MM.1S (cell line): ENCODE data around the gene DGCR8.

ENCODE experiments used
- DNase-seq: peaks from one replicate; pipeline ENCODE4 v3.0.0-alpha.2; 2015
- H2AFZ ChIP-seq: fragments of 300-600 bp; sonication (generic); 2 replicates; pipeline ENCODE4 v1.6.0; 2016; ENCODE audit warnings: antibody characterized with exemption, low read length
- H3F3A ChIP-seq: fragments of 300-600 bp; sonication (generic); 2 replicates; pipeline ENCODE4 v1.6.1; 2016; ENCODE audit warnings: mild to moderate bottlenecking, antibody characterized with exemption, low read length, moderate library complexity, mixed read lengths; ENCODE audit not compliant: insufficient read depth
- H3K27ac ChIP-seq: fragments of 300-600 bp; sonication (generic); 2 replicates; pipeline ENCODE4 v1.5.1; 2016; ENCODE audit warnings: mild to moderate bottlenecking, low read length
- H3K27me3 ChIP-seq: fragments of 300-600 bp; sonication (generic); replicated peaks from 2 replicates; pipeline ENCODE4 v1.6.0; 2016; ENCODE audit warnings: low read length; ENCODE audit not compliant: insufficient read depth
- H3K36me3 ChIP-seq: fragments of 300-600 bp; sonication (generic); replicated peaks from 2 replicates; pipeline ENCODE4 v1.6.1; 2016; ENCODE audit warnings: mild to moderate bottlenecking, low read length, mixed read lengths; ENCODE audit not compliant: insufficient read depth
- H3K4me1 ChIP-seq: fragments of 300-600 bp; sonication (generic); 2 replicates; pipeline ENCODE4 v1.6.1; 2016; ENCODE audit warnings: low read length, mixed read lengths
- H3K4me2 ChIP-seq: fragments of 300-600 bp; sonication (generic); 2 replicates; pipeline ENCODE4 v1.6.0; 2016; ENCODE audit warnings: low read depth, low read length
- H3K4me3 ChIP-seq: fragments of 300-600 bp; sonication (generic); 2 replicates; pipeline ENCODE4 v1.5.1; 2016; ENCODE audit warnings: low read length, mixed read lengths
- H3K79me2 ChIP-seq: fragments of 300-600 bp; sonication (generic); 2 replicates; pipeline ENCODE4 v1.6.1; 2016; ENCODE audit warnings: mixed run types, low read length, mixed read lengths
- H3K9ac ChIP-seq: fragments of 300-600 bp; sonication (generic); 2 replicates; pipeline ENCODE4 v1.6.1; 2016; ENCODE audit warnings: low read length, mixed read lengths
- H3K9me2 ChIP-seq: fragments of 300-600 bp; sonication (generic); replicated peaks from 2 replicates; pipeline ENCODE4 v1.6.1; 2016; ENCODE audit warnings: mild to moderate bottlenecking, low read length, mixed read lengths; ENCODE audit not compliant: insufficient read depth
- H3K9me3 ChIP-seq: fragments of 300-600 bp; sonication (generic); replicated peaks from 2 replicates; pipeline ENCODE4 v1.6.1; 2016; ENCODE audit warnings: mild to moderate bottlenecking, low read length, mixed read lengths; ENCODE audit not compliant: insufficient read depth
- H4K20me1 ChIP-seq: fragments of 300-600 bp; sonication (generic); 2 replicates; pipeline ENCODE4 v1.6.1; 2016; ENCODE audit warnings: mild to moderate bottlenecking, low read length, moderate library complexity, mixed read lengths; ENCODE audit not compliant: insufficient read depth
- EZH2 ChIP-seq: fragments of 300-600 bp; sonication (generic); optimal IDR thresholded peaks from 2 replicates; pipeline ENCODE3; 2017; ENCODE audit warnings: low read depth, mild to moderate bottlenecking, antibody characterized with exemption, low read length, mixed read lengths
- EZH2phosphoT487 ChIP-seq: fragments of 300-600 bp; sonication (generic); IDR thresholded peaks from 2 replicates; pipeline ENCODE4 v1.6.1; 2018; ENCODE audit warnings: antibody characterized with exemption, low read length
- TF ChIP-seq, protein P1 (sequence below): fragments of 300-600 bp; sonication (generic); IDR thresholded peaks from 2 replicates; pipeline ENCODE4 v1.5.1; 2016; ENCODE audit warnings: antibody characterized with exemption, low read length, mixed read lengths

Gene DGCR8

GRCh38 chr22:20079745-20080444, at the start of gene DGCR8:
Gene DGCR8 (plus strand): TSS chr22:20080241. CDS start chr22:20085964, 5,723 bp downstream.
- Histone ChIP-seq H3K27ac (peak within 1 kb of the TSS; percentile 52; the same call in 1 of the 2 replicates), H3K9me2 (no peaks in the 10 kb centered on the region), H3K4me2 (peak within 1 kb of the TSS; percentile 99), H2AFZ (peak within 1 kb of the TSS; percentile 99), H3K9me3 (no peaks in the 10 kb centered on the region), H4K20me1 (0 out of 2 replicates have a peak, but pooled peaks cover 8% of the 10 kb centered on the region), H3K27me3 (no peaks in the 10 kb centered on the region), H3F3A (no peaks in the 10 kb centered on the region), H3K9ac (peak within 1 kb of the TSS; percentile 82), H3K79me2 (peaks cover 46% of the 10 kb centered on the region), H3K36me3 (no peaks in the 10 kb centered on the region), H3K4me1 (peaks cover 6% of the 10 kb centered on the region; the same call in 1 of the 2 replicates), H3K4me3 (peak within 1 kb of the TSS; percentile 80)
- DNase-seq, result peak; percentile 87
- TF ChIP-seq EZH2, result no peak
- TF ChIP-seq, protein P1, sequence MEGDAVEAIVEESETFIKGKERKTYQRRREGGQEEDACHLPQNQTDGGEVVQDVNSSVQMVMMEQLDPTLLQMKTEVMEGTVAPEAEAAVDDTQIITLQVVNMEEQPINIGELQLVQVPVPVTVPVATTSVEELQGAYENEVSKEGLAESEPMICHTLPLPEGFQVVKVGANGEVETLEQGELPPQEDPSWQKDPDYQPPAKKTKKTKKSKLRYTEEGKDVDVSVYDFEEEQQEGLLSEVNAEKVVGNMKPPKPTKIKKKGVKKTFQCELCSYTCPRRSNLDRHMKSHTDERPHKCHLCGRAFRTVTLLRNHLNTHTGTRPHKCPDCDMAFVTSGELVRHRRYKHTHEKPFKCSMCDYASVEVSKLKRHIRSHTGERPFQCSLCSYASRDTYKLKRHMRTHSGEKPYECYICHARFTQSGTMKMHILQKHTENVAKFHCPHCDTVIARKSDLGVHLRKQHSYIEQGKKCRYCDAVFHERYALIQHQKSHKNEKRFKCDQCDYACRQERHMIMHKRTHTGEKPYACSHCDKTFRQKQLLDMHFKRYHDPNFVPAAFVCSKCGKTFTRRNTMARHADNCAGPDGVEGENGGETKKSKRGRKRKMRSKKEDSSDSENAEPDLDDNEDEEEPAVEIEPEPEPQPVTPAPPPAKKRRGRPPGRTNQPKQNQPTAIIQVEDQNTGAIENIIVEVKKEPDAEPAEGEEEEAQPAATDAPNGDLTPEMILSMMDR, result no peak
- no peak for TF ChIP-seq EZH2phosphoT487

GRCh38 chr22:20031732-20032406, 48.2 kb upstream of the DGCR8 start:
- H3K9ac ChIP-seq, result no peak overlapping the region

DNA sequence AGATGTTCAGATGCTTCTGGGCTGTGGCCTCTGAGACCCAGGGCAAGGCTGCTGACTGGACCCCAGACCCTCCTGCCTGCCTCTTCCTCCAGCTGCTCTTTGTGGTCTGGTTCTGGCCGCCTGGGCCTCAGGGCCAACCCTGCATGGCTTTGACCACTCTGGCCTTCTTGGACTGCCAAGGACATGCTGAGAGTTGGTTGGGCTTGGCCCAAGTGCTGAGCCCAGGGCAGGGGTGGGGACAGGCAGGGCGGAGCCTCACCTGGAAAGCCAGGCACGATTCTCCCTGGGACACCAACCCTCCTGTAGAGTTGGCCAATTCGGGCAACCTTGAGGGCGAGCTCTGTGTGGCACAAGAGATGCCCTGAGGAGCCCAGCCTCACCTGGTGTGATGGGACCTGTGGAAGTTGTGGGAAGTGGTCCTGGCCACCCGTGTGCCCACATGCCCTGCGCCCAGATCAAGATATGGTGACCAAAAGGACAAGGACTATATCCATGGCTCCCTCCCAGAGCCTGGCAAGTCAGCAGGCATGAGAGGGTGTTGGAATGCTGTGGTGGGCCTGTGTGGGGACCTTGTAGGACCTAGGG, 47.5 kb upstream of the DGCR8 start:
- no peaks in the 10 kb centered on the region for H3K36me3 ChIP-seq
- no peaks in the 10 kb centered on the region for H4K20me1 ChIP-seq
- no peak overlapping the region for H3K27ac ChIP-seq
- no peak overlapping the region for H2AFZ ChIP-seq
- peaks cover 2% of the 10 kb centered on the region; the same call in 1 of the 2 replicates for H3K79me2 ChIP-seq
- no peak for DNase-seq
- no peaks in the 10 kb centered on the region for H3K9me3 ChIP-seq
- H3K4me3 ChIP-seq, result no peak overlapping the region
- no peak for TF ChIP-seq EZH2
- TF ChIP-seq EZH2phosphoT487, result no peak
- TF ChIP-seq, protein P1, result no peak
- H3K9ac ChIP-seq, result no peak overlapping the region
- H3K27me3 ChIP-seq, result no peaks in the 10 kb centered on the region
- peaks cover 8% of the 10 kb centered on the region for H3K4me1 ChIP-seq
- H3K4me2 ChIP-seq, result no peak overlapping the region
- H3F3A ChIP-seq, result no peaks in the 10 kb centered on the region
- H3K9me2 ChIP-seq, result no peaks in the 10 kb centered on the region

More at GRCh38 chr22:20031732-20032406, 48.2 kb upstream of the DGCR8 start:
- Histone ChIP-seq H3K4me3 (no peak overlapping the region), H3K9me2 (no peaks in the 10 kb centered on the region), H2AFZ (no peak overlapping the region), H3F3A (no peaks in the 10 kb centered on the region), H3K79me2 (peaks cover 2% of the 10 kb centered on the region; the same call in 1 of the 2 replicates), H4K20me1 (no peaks in the 10 kb centered on the region), H3K27ac (no peak overlapping the region), H3K9me3 (no peaks in the 10 kb centered on the region), H3K4me2 (no peak overlapping the region), H3K4me1 (peaks cover 8% of the 10 kb centered on the region), H3K36me3 (no peaks in the 10 kb centered on the region), H3K27me3 (no peaks in the 10 kb centered on the region)
- DNase-seq, result no peak
- no peak for TF ChIP-seq EZH2phosphoT487
- no peak for TF ChIP-seq EZH2
- TF ChIP-seq, protein P1, result no peak
